ENCODE data around the gene CDCA4.
A peak's percentile ranks its signal among the peaks of the same experiment; 100 is the strongest.

CDCA4 gene

DNA sequence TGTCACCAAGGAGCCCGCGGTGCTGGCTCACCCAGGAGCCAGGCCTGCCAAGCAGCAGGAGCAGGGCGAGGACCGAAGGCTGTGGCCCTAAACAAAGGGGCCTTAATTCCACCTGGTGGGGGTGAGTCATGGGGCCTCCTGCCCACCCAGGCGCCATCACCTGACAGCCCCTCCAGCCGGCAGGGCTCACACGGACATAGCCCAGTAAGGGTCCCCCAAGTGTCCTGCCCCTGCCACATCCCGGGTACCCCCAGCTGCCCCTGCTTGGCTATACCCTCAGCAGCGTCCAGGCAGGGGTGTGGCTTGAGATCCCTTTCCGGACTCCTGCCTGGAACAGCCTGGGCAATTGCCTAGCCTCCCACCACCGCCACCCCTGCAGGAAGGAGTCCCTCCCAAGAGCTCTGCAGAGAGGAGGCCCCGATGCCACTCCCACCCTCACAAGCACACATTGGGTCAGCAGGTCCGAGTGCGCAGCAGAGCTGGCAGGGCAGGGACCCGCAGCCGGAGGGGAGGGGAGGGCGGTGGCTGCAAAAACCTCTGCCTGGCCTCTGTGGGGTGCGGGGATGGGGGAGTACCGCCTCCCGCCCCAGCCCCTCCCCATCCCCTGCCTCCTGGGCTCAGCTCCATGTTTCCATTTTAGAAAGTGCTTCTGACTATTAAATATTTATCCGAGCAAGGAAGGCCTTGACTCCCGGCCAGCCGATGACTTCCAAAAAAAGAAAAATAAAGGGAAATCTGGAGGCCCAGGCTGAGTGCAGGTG lies 47.3 kb downstream of the CDCA4 start:
- DNase-seq = no peak

DNA sequence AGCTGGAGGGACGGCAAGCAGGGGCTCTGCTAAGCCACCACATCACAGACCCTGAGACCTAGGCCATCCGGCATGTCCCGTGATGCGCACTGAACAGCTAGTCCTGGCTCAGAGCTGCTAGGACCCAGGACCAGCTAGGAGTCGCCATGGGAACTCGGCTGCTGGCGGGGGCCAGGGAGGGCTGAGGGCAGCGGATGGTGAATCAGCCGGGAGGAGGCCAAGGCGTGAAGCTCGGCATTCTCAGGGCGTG lies 47.8 kb downstream of the CDCA4 start:
- DNase-seq = peak in 2 of 3 experiments; percentile 36 to 51

DNA sequence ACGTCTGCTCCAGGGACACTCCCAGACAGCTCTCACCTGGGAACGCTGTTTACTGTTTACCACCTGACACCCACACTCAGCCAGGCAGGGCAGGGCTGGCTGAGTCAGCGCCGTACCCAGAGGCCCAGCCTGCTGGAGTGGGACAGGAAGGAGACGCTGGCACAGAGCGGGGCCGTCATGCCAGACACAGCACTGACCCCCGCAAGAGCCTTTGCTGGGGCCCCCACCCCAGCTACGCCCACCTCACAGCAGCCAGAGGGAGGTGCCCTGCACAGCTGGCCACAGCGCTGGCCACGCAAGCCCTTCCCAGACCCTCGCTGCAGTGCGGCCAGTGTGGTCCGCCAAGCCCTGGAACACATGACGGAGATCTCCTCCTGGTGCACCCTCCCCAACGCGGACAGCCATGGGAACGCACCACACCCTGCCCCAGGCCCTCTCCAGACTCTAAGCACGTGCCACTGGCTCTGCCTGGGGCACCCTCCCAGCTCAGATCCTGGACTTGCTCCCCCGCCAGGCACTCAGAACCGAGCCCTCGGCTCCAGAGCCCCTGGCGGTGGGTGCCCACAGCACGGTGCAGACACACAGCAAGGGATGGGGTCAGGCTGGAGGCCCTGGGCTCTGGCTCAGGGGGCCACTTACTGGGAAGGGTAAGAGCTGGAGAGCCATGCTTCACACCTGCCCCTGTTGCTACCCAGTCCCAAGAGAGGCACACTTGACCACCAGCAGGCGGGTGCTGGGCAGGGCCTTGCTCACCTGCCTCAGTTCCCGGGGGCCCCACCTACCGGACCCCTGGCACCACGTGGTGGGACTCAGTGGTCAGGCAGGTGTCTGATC lies 48.4 kb downstream of the CDCA4 start:
- peak in 1 of 3 experiments; percentile 46 for DNase-seq

- no peak for DNase-seq
Measured at GRCh38 chr14:104971447-104972240, 49.2 kb downstream of the CDCA4 start.

GRCh38 chr14:104970231-104971068 lies 50.4 kb downstream of the CDCA4 start:
- DNase-seq = no peak

GRCh38 chr14:104969741-104970230 lies 51.1 kb downstream of the CDCA4 start:
- no peak for DNase-seq

- peak in 1 of 3 experiments; percentile 8 for DNase-seq
Measured at GRCh38 chr14:104968541-104969401, 52.1 kb downstream of the CDCA4 start.

- DNase-seq = no peak
Measured at GRCh38 chr14:104968153-104968527, 52.7 kb downstream of the CDCA4 start.

GRCh38 chr14:104967386-104968152 lies 53.3 kb downstream of the CDCA4 start:
- DNase-seq = no peak

DNA sequence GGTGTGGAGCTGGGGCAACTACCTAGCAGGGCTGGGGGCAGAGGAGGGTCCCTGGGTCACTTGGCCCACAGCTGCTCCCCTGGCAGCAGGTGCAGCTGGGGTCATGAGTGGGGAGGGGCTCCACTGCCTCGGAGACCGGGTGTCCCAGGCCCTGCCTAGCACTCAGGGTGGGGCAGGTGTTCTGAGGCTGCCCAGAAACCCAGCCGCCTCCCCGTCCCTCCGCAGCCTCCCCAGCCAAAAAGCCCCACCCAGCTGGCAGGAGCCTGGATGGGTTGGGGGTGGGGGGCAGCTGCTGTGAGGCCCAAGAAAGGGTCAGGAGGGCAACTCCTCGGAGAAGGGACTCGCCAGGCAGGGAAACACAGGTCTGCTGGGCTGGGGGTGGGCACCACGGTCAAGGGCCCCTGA lies 53.9 kb downstream of the CDCA4 start:
- DNase-seq = no peak

- DNase-seq = no peak
Measured at GRCh38 chr14:104966261-104966865, 54.5 kb downstream of the CDCA4 start.

DNA sequence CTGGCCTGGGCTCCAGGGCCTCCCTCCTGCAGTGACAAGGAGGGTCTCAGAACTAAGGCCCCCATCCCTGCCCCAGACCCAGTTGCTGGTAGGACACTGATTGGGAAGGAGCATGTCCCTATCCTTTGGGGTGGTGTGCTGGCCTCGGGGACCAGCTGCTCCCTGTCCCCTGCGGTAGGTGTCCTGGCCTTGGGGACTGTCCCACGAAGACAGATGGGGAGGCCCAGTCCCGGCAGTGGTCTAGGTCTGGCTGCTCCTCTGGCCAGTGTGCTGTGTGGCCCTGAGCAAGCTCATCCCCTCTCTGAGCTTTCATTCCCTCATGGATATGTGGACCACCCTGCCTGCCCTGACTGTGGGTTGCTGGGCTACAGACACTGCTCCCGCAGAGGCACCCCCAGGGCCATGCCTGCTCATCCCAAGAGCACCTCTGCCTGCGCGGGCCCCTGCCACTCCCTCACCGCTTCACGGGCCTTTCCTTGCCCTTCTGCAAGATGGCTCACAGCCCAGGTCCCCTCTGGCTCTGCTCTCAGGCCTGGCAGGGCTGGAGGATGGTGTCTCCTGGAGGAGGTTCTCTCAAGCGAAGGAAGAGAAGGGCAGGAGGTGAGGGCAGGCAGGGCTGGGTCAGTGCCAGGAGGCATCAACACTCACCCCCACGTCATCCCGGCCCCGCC lies 55.2 kb downstream of the CDCA4 start:
- no peak for DNase-seq

DNA sequence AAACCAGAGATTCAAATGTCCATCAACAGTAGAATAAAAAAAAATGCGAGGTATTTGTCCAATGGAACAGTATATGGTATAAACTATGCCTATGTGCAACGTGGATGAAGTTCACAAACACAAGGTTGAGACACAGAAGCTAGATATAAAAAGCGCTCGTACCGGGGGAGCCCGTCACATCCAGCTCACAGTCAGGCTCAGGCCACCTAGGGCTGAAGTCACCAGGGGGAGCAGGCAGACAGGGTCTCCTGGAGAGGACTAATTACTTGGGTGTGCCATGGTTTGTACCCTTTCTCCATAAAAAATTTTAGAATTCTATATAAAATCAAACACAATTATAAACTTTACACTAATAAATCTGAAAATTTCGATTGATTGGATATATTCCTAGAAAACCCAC lies 56.3 kb downstream of the CDCA4 start:
- DNase-seq = no peak
